ENCODE data around the gene HDDC3. TPM values are rescaled to one million over a fixed set of nuclear protein-coding genes. Genes with fewer than 3 reads are reported as not detected.

HDDC3 gene
- total and polyA plus RNA-seq, 9 of the 15 experiments (the other 6 are each of a cell fraction or from before 2014, with no cell fraction given), result 14.9 to 55.8 (median 36.9) TPM

DNA sequence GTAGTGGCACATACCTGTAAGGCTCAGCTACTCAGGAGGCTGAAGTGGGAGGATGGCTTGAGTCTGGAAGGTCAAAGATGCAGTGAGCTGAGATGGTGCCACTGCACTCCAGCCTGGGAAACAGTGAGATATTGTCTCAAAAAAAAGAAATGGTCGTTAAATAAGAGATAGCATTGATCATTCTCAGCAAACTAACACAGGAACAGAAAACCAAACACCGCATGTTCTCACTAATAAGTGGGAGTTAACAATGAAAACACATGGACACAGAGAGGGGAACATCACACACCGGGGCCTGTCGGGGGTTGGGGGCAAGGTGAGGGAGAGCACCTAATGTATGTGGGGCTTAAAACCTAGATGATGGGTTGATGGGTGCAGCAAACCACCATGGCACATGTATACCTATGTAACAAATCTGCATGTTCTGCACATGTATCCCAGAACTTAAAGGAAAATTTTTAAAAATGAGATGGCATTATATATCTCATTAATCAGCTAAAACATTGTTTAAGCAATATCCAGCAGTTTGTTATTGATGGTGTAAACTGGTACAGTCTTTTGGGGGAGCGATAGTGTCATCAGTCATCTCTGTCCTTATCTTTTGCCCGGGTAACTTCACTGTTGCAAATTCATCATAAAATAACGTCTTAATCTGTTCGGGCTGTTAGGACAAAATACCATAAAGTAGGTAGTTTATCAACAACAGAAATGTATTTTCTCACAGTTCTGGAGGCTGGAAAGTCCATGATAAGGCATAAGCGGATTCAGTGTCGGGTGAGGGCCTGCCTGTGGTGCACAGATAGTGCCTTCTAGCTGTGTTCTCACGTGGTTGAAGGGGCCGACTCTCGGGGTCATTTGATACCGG is 30.9 kb downstream of the HDDC3 start (continued):
- TF ChIP-seq, protein P1, sequence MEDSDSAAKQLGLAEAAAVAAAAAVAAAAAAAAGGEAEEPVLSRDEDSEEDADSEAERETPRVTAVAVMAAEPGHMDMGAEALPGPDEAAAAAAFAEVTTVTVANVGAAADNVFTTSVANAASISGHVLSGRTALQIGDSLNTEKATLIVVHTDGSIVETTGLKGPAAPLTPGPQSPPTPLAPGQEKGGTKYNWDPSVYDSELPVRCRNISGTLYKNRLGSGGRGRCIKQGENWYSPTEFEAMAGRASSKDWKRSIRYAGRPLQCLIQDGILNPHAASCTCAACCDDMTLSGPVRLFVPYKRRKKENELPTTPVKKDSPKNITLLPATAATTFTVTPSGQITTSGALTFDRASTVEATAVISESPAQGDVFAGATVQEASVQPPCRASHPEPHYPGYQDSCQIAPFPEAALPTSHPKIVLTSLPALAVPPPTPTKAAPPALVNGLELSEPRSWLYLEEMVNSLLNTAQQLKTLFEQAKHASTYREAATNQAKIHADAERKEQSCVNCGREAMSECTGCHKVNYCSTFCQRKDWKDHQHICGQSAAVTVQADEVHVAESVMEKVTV (CRISPR knock-in tag; IDR thresholded peaks at IDR 0.05), result no peak
- TF ChIP-seq HMG20A (CRISPR knock-in tag; conservative IDR thresholded peaks at IDR 0.05), result no peak
- peak; percentile 99 for TF ChIP-seq EP300 (IDR thresholded peaks at IDR 0.05; ENCODE audit: low read length)
- no peak for TF ChIP-seq PCBP2 (IDR thresholded peaks at IDR 0.05; ENCODE audit: low read depth, low read length, poor library complexity, severe bottlenecking)
- TF ChIP-seq NR3C1 (CRISPR knock-in tag; IDR thresholded peaks at IDR 0.05), result no peak
- TF ChIP-seq NRF1 (conservative IDR thresholded peaks at IDR 0.05 in 1 of 2, IDR thresholded peaks at IDR 0.05 in 1 of 2), result no peak
- TF ChIP-seq, protein P2, sequence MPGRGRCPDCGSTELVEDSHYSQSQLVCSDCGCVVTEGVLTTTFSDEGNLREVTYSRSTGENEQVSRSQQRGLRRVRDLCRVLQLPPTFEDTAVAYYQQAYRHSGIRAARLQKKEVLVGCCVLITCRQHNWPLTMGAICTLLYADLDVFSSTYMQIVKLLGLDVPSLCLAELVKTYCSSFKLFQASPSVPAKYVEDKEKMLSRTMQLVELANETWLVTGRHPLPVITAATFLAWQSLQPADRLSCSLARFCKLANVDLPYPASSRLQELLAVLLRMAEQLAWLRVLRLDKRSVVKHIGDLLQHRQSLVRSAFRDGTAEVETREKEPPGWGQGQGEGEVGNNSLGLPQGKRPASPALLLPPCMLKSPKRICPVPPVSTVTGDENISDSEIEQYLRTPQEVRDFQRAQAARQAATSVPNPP (IDR thresholded peaks at IDR 0.05; ENCODE audit: borderline replicate concordance, insufficient read depth, insufficient read length), result no peak
- 0 out of 2 replicates have a peak, but pooled peaks have one; percentile 7 for TF ChIP-seq ZNF224 (CRISPR knock-in tag; IDR thresholded peaks at IDR 0.05)
- no peak for TF ChIP-seq COPS2 (conservative IDR thresholded peaks at IDR 0.05)
- no peak for TF ChIP-seq YBX1 (IDR thresholded peaks at IDR 0.05)
- TF ChIP-seq KLF6 (CRISPR knock-in tag; IDR thresholded peaks at IDR 0.05; ENCODE audit: borderline replicate concordance), result peak; percentile 72; the same call in 1 of the 2 replicates
- TF ChIP-seq PHF20 (IDR thresholded peaks at IDR 0.05; ENCODE audit: partially characterized antibody), result no peak
- TF ChIP-seq SP1 (CRISPR knock-in tag; IDR thresholded peaks at IDR 0.05), result no peak
- TF ChIP-seq ATF1 (CRISPR knock-in tag; IDR thresholded peaks at IDR 0.05), result no peak
- peak; percentile 86 for TF ChIP-seq ATF1 (tag; IDR thresholded peaks at IDR 0.05)
- TF ChIP-seq, protein P3, sequence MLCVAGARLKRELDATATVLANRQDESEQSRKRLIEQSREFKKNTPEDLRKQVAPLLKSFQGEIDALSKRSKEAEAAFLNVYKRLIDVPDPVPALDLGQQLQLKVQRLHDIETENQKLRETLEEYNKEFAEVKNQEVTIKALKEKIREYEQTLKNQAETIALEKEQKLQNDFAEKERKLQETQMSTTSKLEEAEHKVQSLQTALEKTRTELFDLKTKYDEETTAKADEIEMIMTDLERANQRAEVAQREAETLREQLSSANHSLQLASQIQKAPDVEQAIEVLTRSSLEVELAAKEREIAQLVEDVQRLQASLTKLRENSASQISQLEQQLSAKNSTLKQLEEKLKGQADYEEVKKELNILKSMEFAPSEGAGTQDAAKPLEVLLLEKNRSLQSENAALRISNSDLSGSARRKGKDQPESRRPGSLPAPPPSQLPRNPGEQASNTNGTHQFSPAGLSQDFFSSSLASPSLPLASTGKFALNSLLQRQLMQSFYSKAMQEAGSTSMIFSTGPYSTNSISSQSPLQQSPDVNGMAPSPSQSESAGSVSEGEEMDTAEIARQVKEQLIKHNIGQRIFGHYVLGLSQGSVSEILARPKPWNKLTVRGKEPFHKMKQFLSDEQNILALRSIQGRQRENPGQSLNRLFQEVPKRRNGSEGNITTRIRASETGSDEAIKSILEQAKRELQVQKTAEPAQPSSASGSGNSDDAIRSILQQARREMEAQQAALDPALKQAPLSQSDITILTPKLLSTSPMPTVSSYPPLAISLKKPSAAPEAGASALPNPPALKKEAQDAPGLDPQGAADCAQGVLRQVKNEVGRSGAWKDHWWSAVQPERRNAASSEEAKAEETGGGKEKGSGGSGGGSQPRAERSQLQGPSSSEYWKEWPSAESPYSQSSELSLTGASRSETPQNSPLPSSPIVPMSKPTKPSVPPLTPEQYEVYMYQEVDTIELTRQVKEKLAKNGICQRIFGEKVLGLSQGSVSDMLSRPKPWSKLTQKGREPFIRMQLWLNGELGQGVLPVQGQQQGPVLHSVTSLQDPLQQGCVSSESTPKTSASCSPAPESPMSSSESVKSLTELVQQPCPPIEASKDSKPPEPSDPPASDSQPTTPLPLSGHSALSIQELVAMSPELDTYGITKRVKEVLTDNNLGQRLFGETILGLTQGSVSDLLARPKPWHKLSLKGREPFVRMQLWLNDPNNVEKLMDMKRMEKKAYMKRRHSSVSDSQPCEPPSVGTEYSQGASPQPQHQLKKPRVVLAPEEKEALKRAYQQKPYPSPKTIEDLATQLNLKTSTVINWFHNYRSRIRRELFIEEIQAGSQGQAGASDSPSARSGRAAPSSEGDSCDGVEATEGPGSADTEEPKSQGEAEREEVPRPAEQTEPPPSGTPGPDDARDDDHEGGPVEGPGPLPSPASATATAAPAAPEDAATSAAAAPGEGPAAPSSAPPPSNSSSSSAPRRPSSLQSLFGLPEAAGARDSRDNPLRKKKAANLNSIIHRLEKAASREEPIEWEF (CRISPR knock-in tag; IDR thresholded peaks at IDR 0.05), result peak; percentile 92
- peak; percentile 76 for TF ChIP-seq ZNF583 (CRISPR knock-in tag; IDR thresholded peaks at IDR 0.05)
- TF ChIP-seq, protein P4, sequence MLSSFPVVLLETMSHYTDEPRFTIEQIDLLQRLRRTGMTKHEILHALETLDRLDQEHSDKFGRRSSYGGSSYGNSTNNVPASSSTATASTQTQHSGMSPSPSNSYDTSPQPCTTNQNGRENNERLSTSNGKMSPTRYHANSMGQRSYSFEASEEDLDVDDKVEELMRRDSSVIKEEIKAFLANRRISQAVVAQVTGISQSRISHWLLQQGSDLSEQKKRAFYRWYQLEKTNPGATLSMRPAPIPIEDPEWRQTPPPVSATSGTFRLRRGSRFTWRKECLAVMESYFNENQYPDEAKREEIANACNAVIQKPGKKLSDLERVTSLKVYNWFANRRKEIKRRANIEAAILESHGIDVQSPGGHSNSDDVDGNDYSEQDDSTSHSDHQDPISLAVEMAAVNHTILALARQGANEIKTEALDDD (IDR thresholded peaks at IDR 0.05), result peak; percentile 77
